ENCODE data around the gene JAKMIP1.

The JAKMIP1 gene

GRCh38 chr4:6086846-6087245 lies 113.5 kb downstream of the JAKMIP1 start:
- DNase-seq = no peak

GRCh38 chr4:6085691-6086628 lies 114.4 kb downstream of the JAKMIP1 start:
- no peak for DNase-seq

GRCh38 chr4:6085028-6085690 lies 115.2 kb downstream of the JAKMIP1 start:
- DNase-seq = no peak

GRCh38 chr4:6079965-6080364 lies 120.4 kb downstream of the JAKMIP1 start:
- DNase-seq = no peak

GRCh38 chr4:6078560-6078959 lies 121.8 kb downstream of the JAKMIP1 start:
- DNase-seq = no peak

GRCh38 chr4:6076391-6076790 lies 124.0 kb downstream of the JAKMIP1 start:
- DNase-seq = no peak

- no peak for DNase-seq
Measured at GRCh38 chr4:6074758-6075157, 125.6 kb downstream of the JAKMIP1 start.

- no peak for DNase-seq
Measured at GRCh38 chr4:6071959-6072720, 128.2 kb downstream of the JAKMIP1 start.

- DNase-seq = no peak
Measured at GRCh38 chr4:6071191-6071958, 129.0 kb downstream of the JAKMIP1 start.

- DNase-seq = no peak
Measured at GRCh38 chr4:6069845-6070709, 130.3 kb downstream of the JAKMIP1 start.

- no peak for DNase-seq
Measured at GRCh38 chr4:6068986-6069385, 131.4 kb downstream of the JAKMIP1 start.

- no peak for DNase-seq
Measured at GRCh38 chr4:6065934-6066590, 134.3 kb downstream of the JAKMIP1 start.

GRCh38 chr4:6065166-6065565 lies 135.2 kb downstream of the JAKMIP1 start:
- no peak for DNase-seq

- DNase-seq = no peak
Measured at GRCh38 chr4:6064383-6064782, 136.0 kb downstream of the JAKMIP1 start.

- no peak for DNase-seq
Measured at GRCh38 chr4:6063684-6064083, 136.7 kb downstream of the JAKMIP1 start.

GRCh38 chr4:6062133-6062532 lies 138.2 kb downstream of the JAKMIP1 start:
- no peak for DNase-seq

GRCh38 chr4:6059375-6059805 lies 141.0 kb downstream of the JAKMIP1 start:
- DNase-seq = no peak

- DNase-seq = no peak
Measured at GRCh38 chr4:6058531-6059374, 141.6 kb downstream of the JAKMIP1 start.

GRCh38 chr4:6056976-6057766 lies 143.2 kb downstream of the JAKMIP1 start:
- no peak for DNase-seq

Data from femur (tissue), 1 donor.